GM23248 (cell line): Measurements from ENCODE around the gene HES4. TPM values are rescaled to one million over a fixed set of nuclear protein-coding genes. Genes with fewer than 3 reads are reported as not detected.
"Not testable (repeated sequence)": the region's sequence is repeated elsewhere in the genome, so short reads cannot be mapped to it uniquely, and the experiment has no call there.

Source experiments
- DNase-seq: peaks from one replicate; pipeline ENCODE4 v3.0.0-alpha.2; 2015
- H2AFZ ChIP-seq: fragments of 200-600 bp; sonication (generic); 2 replicates; pipeline ENCODE4 v1.6.1; 2016; ENCODE audit warnings: antibody characterized with exemption
- H3F3A ChIP-seq: fragments of 200-600 bp; sonication (generic); 2 replicates; pipeline ENCODE4 v1.6.1; 2016; ENCODE audit warnings: mild to moderate bottlenecking, antibody characterized with exemption, mixed run types; ENCODE audit not compliant: insufficient read depth
- H3K27ac ChIP-seq: fragments of 200-600 bp; sonication (generic); 2 replicates; pipeline ENCODE4 v1.5.1; 2016; ENCODE audit warnings: mild to moderate bottlenecking
- H3K27me3 ChIP-seq: fragments of 200-600 bp; sonication (generic); replicated peaks from 2 replicates; pipeline ENCODE4 v1.6.1; 2016; ENCODE audit warnings: mild to moderate bottlenecking; ENCODE audit not compliant: insufficient read depth
- H3K36me3 ChIP-seq: fragments of 200-600 bp; sonication (generic); 2 replicates; pipeline ENCODE4 v1.6.1; 2016; ENCODE audit warnings: low read depth, mild to moderate bottlenecking
- H3K4me1 ChIP-seq: fragments of 200-600 bp; sonication (generic); 2 replicates; pipeline ENCODE4 v1.6.1; 2016; ENCODE audit warnings: mild to moderate bottlenecking; ENCODE audit not compliant: insufficient read depth
- H3K4me2 ChIP-seq: fragments of 200-600 bp; sonication (generic); one replicate; pipeline ENCODE4 v1.6.1; 2016; ENCODE audit warnings: mild to moderate bottlenecking; ENCODE audit not compliant: unreplicated experiment
- H3K4me3 ChIP-seq: fragments of 200-600 bp; sonication (generic); 2 replicates; pipeline ENCODE4 v1.5.1; 2016; ENCODE audit warnings: mild to moderate bottlenecking
- H3K79me2 ChIP-seq: fragments of 200-600 bp; sonication (generic); 2 replicates; pipeline ENCODE4 v1.6.1; 2016; ENCODE audit warnings: mild to moderate bottlenecking; ENCODE audit not compliant: insufficient read depth
- H3K9ac ChIP-seq: fragments of 200-600 bp; sonication (generic); 2 replicates; pipeline ENCODE4 v1.6.1; 2016; ENCODE audit warnings: mild to moderate bottlenecking
- H3K9me2 ChIP-seq: fragments of 200-600 bp; sonication (generic); 2 replicates; pipeline ENCODE4 v1.6.1; 2016; ENCODE audit warnings: mixed run types, mild to moderate bottlenecking, moderate library complexity; ENCODE audit not compliant: insufficient read depth
- H3K9me3 ChIP-seq: fragments of 200-600 bp; sonication (generic); one replicate; pipeline ENCODE4 v1.6.1; 2017; ENCODE audit warnings: low read depth
- H4K20me1 ChIP-seq: fragments of 200-600 bp; sonication (generic); 2 replicates; pipeline ENCODE4 v1.6.0; 2016; ENCODE audit not compliant: insufficient read depth
- EZH2 ChIP-seq: fragments of 200-600 bp; sonication (generic); IDR thresholded peaks from 2 replicates; pipeline ENCODE4 v1.6.1; 2018; ENCODE audit warnings: antibody characterized with exemption, mild to moderate bottlenecking; ENCODE audit not compliant: insufficient read depth, poor library complexity, severe bottlenecking
- EZH2phosphoT487 ChIP-seq: fragments of 200-600 bp; sonication (generic); IDR thresholded peaks from 2 replicates; pipeline ENCODE4 v1.6.1; 2018; ENCODE audit warnings: antibody characterized with exemption, moderate library complexity, mild to moderate bottlenecking, low read depth; ENCODE audit not compliant: insufficient read depth
- WGBS, 2 experiments: methylation state at CpG; one replicate each; pipeline ENCODE4 v1.1.6; 2015 to 2017; ENCODE audit warnings: low lambda C conversion rate in 2 of 2, low coverage in 1 of 2; ENCODE audit errors: missing lambda C conversion rate in 2 of 2; 5-methylcytosine and 5-hydroxymethylcytosine counted together
- in situ Hi-C: fragments of 300-500 bp; cut with MboI; formaldehyde crosslinking; loops from 2 replicates; pipeline ENCODE4 v1.15.0; 2020
- polyA plus RNA-seq: library from polyadenylated mRNA; unstranded; fragments of >200 nt; fragmentation: Nextera tagmentation; extraction: Ambion mirVana; gene quantifications from 2 replicates; pipeline ENCODE4 v1.2.1, GENCODE V29; 2016
- total RNA-seq: library from RNA; depleted of rRNA; stranded (reverse); fragments of >200 nt; shearing (Covaris generic); gene quantifications from 2 replicates; pipeline ENCODE4 v1.2.3, GENCODE V29; 2014

HES4 gene
- total and polyA plus RNA-seq, 2 experiments from 2014 or later: 3.1 to 4.1 TPM

GRCh38 chr1:1014799-1015681, 15.1 kb upstream of the HES4 start:
- in situ Hi-C loops: no loop called here
- Histone ChIP-seq H3K79me2 (no peaks in the 10 kb centered on the region), H3K36me3 (no peaks in the 10 kb centered on the region), H3K9me3 (no peaks in the 10 kb centered on the region), H3K4me3 (no peak overlapping the region; the same call in 1 of the 2 replicates), H3K9ac (peak overlapping the region; percentile 79), H3F3A (no peaks in the 10 kb centered on the region), H3K27ac (0 out of 2 replicates have a peak overlapping the region, but pooled peaks have one; percentile 55), H3K4me1 (peaks cover 4% of the 10 kb centered on the region; the same call in 1 of the 2 replicates), H3K27me3 (no peaks in the 10 kb centered on the region), H3K4me2 (peak overlapping the region; percentile 87), H4K20me1 (no peaks in the 10 kb centered on the region), H2AFZ (peak overlapping the region; percentile 79; the same call in 1 of the 2 replicates), H3K9me2 (no peaks in the 10 kb centered on the region)
- TF ChIP-seq EZH2phosphoT487: no peak
- no peak for TF ChIP-seq EZH2
- WGBS, 2 experiments: 81 to 85% methylated on average over 20 of the region's 20 CpGs
- no peak for DNase-seq

- H3K36me3 ChIP-seq: no peaks in the 10 kb centered on the region
- no peaks in the 10 kb centered on the region for H3K9me2 ChIP-seq
- H3F3A ChIP-seq: no peaks in the 10 kb centered on the region
- no peaks in the 10 kb centered on the region for H3K27me3 ChIP-seq
- TF ChIP-seq EZH2phosphoT487: no peak
- no peak for TF ChIP-seq EZH2
- no peaks in the 10 kb centered on the region for H4K20me1 ChIP-seq
- H3K4me3 ChIP-seq: peak overlapping the region; percentile 73
- in situ Hi-C loops: no loop called here
- peak; percentile 71 for DNase-seq
- H3K27ac ChIP-seq: peak overlapping the region; percentile 55
- peak overlapping the region; percentile 79 for H2AFZ ChIP-seq
- no peaks in the 10 kb centered on the region for H3K9me3 ChIP-seq
- peak overlapping the region; percentile 87 for H3K4me2 ChIP-seq
- H3K4me1 ChIP-seq: peaks cover 4% of the 10 kb centered on the region; the same call in 1 of the 2 replicates
- WGBS, 2 experiments: 23 to 41% methylated on average over 41 of the region's 41 CpGs
- H3K79me2 ChIP-seq: no peaks in the 10 kb centered on the region
- H3K9ac ChIP-seq: peak overlapping the region; percentile 79
Measured at GRCh38 chr1:1013922-1014648, 14.2 kb upstream of the HES4 start.

GRCh38 chr1:1013105-1013921, 13.4 kb upstream of the HES4 start, which contains the start of gene ISG15:
ISG15 (plus strand) TSS chr1:1013497; CDS start chr1:1013574, 77 bp downstream.
- Histone ChIP-seq H3K4me2 (peak within 1 kb of the TSS; percentile 87), H3K27ac (peak within 1 kb of the TSS; percentile 55), H2AFZ (peak within 1 kb of the TSS; percentile 79), H3K9me3 (no peaks in the 10 kb centered on the region), H3K27me3 (no peaks in the 10 kb centered on the region), H3F3A (no peaks in the 10 kb centered on the region), H3K9ac (peak within 1 kb of the TSS; percentile 79), H3K4me1 (peaks cover 4% of the 10 kb centered on the region; the same call in 1 of the 2 replicates), H3K79me2 (no peaks in the 10 kb centered on the region), H3K4me3 (peak within 1 kb of the TSS; percentile 73), H3K9me2 (no peaks in the 10 kb centered on the region), H3K36me3 (no peaks in the 10 kb centered on the region), H4K20me1 (no peaks in the 10 kb centered on the region)
- no peak for TF ChIP-seq EZH2phosphoT487
- no peak for TF ChIP-seq EZH2
- 1 to 3% methylated on average over 30 of the region's 30 CpGs for WGBS, 2 experiments
- DNase-seq: peak; percentile 96
- in situ Hi-C loops: no loop called here

GRCh38 chr1:1012736-1013104, 12.8 kb upstream of the HES4 start:
- H3K4me1 ChIP-seq, H3K79me2 ChIP-seq, H4K20me1 ChIP-seq, H3K27me3 ChIP-seq, DNase-seq, H3F3A ChIP-seq, H3K9me3 ChIP-seq, H3K36me3 ChIP-seq, H3K9me2 ChIP-seq, in situ Hi-C loops: not testable (repeated sequence)
- H3K4me3 ChIP-seq: peak overlapping the region; percentile 73
- 67% methylated on average over 13 of the region's 13 CpGs for WGBS, 2 experiments
- H2AFZ ChIP-seq: peak overlapping the region; percentile 79
- H3K9ac ChIP-seq: peak overlapping the region; percentile 79
- peak overlapping the region; percentile 55 for H3K27ac ChIP-seq
- H3K4me2 ChIP-seq: peak overlapping the region; percentile 87
